H9 (cell line): ENCODE data around the gene KLHL5. TPM values are rescaled to one million over a fixed set of nuclear protein-coding genes. Genes with fewer than 3 reads are reported as not detected.

Experiments
- DNase-seq: peaks from one replicate; pipeline ENCODE4 v3.0.0-alpha.2; 2017
- H2AFZ ChIP-seq: one replicate; pipeline ENCODE4 v1.6.1; 2013; ENCODE audit warnings: mild to moderate bottlenecking, low read length, control low read depth, moderate library complexity
- H2AK5ac ChIP-seq: 2 replicates; pipeline ENCODE4 v1.6.1; 2013; ENCODE audit warnings: low read length, control low read depth, mixed read lengths; ENCODE audit not compliant: insufficient read length
- H2BK120ac ChIP-seq: one replicate; pipeline ENCODE4 v1.6.1; 2013; ENCODE audit warnings: low read depth, mild to moderate bottlenecking, low read length, control low read depth, inconsistent platforms; ENCODE audit not compliant: poor library complexity, severe bottlenecking
- H2BK12ac ChIP-seq: 2 replicates; pipeline ENCODE4 v1.6.1; 2013; ENCODE audit warnings: low read length, control low read depth, mixed read lengths, low read depth; ENCODE audit not compliant: insufficient read length
- H2BK15ac ChIP-seq: 2 replicates; pipeline ENCODE4 v1.6.1; 2013; ENCODE audit warnings: low read depth, low read length, control low read depth
- H2BK20ac ChIP-seq: one replicate; pipeline ENCODE4 v1.6.1; 2013; ENCODE audit warnings: low read depth, mild to moderate bottlenecking, low read length, control low read depth, inconsistent platforms; ENCODE audit not compliant: poor library complexity, severe bottlenecking
- H2BK5ac ChIP-seq: 2 replicates; pipeline ENCODE4 v1.6.1; 2013; ENCODE audit warnings: low read length, control low read depth, mixed read lengths; ENCODE audit not compliant: insufficient read length
- H3K14ac ChIP-seq: 2 replicates; pipeline ENCODE4 v1.6.1; 2013; ENCODE audit warnings: low read length, control low read depth; ENCODE audit not compliant: insufficient read depth
- H3K18ac ChIP-seq: 2 replicates; pipeline ENCODE4 v1.6.1; 2013; ENCODE audit warnings: low read depth, mild to moderate bottlenecking, mixed read lengths, low read length, control low read depth; ENCODE audit not compliant: insufficient read length
- H3K23ac ChIP-seq: 2 replicates; pipeline ENCODE4 v1.6.1; 2013; ENCODE audit warnings: low read length, control low read depth, mixed read lengths, low read depth; ENCODE audit not compliant: insufficient read length
- H3K23me2 ChIP-seq: 2 replicates; pipeline ENCODE4 v1.6.1; 2013; ENCODE audit warnings: low read depth, mild to moderate bottlenecking, mixed read lengths, low read length, control low read depth; ENCODE audit not compliant: insufficient read length, poor library complexity, severe bottlenecking
- H3K27ac ChIP-seq: 2 replicates; pipeline ENCODE4 v1.5.1; 2013; ENCODE audit warnings: low read length, control low read depth, mixed read lengths, low read depth; ENCODE audit not compliant: insufficient read length
- H3K27me3 ChIP-seq: 2 replicates; pipeline ENCODE4 v1.6.1; 2013; ENCODE audit warnings: low read length, control low read depth, inconsistent platforms; ENCODE audit not compliant: insufficient read depth
- H3K4ac ChIP-seq: 2 replicates; pipeline ENCODE4 v1.6.1; 2013; ENCODE audit warnings: low read depth, mild to moderate bottlenecking, control low read depth, inconsistent platforms, low read length, moderate library complexity
- H3K4me1 ChIP-seq: 2 replicates; pipeline ENCODE4 v1.6.1; 2013; ENCODE audit warnings: low read length, control low read depth, inconsistent platforms; ENCODE audit not compliant: insufficient read depth
- H3K4me2 ChIP-seq: 2 replicates; pipeline ENCODE4 v1.6.1; 2013; ENCODE audit warnings: low read length, control low read depth, mixed read lengths; ENCODE audit not compliant: insufficient read length, insufficient read depth
- H3K56ac ChIP-seq: 2 replicates; pipeline ENCODE4 v1.6.1; 2013; ENCODE audit warnings: low read depth, mild to moderate bottlenecking, mixed read lengths, low read length, control low read depth; ENCODE audit not compliant: insufficient read length
- H3K79me1 ChIP-seq: 2 replicates; pipeline ENCODE4 v1.6.1; 2013; ENCODE audit warnings: low read depth, mild to moderate bottlenecking, moderate library complexity, low read length, control low read depth, inconsistent platforms; ENCODE audit not compliant: insufficient read depth, poor library complexity, severe bottlenecking
- H3K79me2 ChIP-seq: 2 replicates; pipeline ENCODE4 v1.6.1; 2013; ENCODE audit warnings: low read length, control low read depth, inconsistent platforms; ENCODE audit not compliant: insufficient read depth
- H3K9ac ChIP-seq: 2 replicates; pipeline ENCODE4 v1.6.1; 2013; ENCODE audit warnings: low read length, control low read depth, mixed read lengths; ENCODE audit not compliant: insufficient read length; ENCODE audit errors: extremely low read depth
- H3K9me3 ChIP-seq: one replicate; pipeline ENCODE4 v1.6.1; 2013; ENCODE audit warnings: low read depth, low read length, inconsistent platforms; ENCODE audit not compliant: control insufficient read depth
- H3T11ph ChIP-seq: one replicate; pipeline ENCODE4 v1.6.1; 2013; ENCODE audit warnings: mild to moderate bottlenecking, low read length, control low read depth, inconsistent platforms
- H4K20me1 ChIP-seq: one replicate; pipeline ENCODE4 v1.6.1; 2013; ENCODE audit not compliant: control insufficient read depth, insufficient read length, insufficient read depth
- H4K5ac ChIP-seq: 2 replicates; pipeline ENCODE4 v1.6.1; 2013; ENCODE audit warnings: low read depth, mild to moderate bottlenecking, mixed read lengths, low read length, control low read depth; ENCODE audit not compliant: insufficient read length
- H4K8ac ChIP-seq: replicated peaks from 2 replicates; pipeline ENCODE4 v1.6.1; 2013; ENCODE audit warnings: low read length, control low read depth, mixed read lengths, low read depth; ENCODE audit not compliant: insufficient read length
- H4K91ac ChIP-seq: 2 replicates; pipeline ENCODE4 v1.6.1; 2013; ENCODE audit warnings: low read depth, mild to moderate bottlenecking, moderate library complexity, mixed read lengths, low read length, control low read depth; ENCODE audit not compliant: insufficient read length
- H3K27ac Mint-ChIP-seq, 3 experiments: 2 replicates in 2 of 3; 3 replicates in 1 of 3; pipeline ENCODE4 v1.8.0; 2020 to 2021; ENCODE audit warnings: mixed read lengths in 3 of 3, mild to moderate bottlenecking in 1 of 3, moderate library complexity in 1 of 3
- H3K27me3 Mint-ChIP-seq: 2 replicates; pipeline ENCODE4 v1.8.0; 2021; ENCODE audit warnings: low read depth, mild to moderate bottlenecking, moderate library complexity, mixed read lengths
- H3K36me3 Mint-ChIP-seq, 3 experiments: 2 replicates in 2 of 3; 3 replicates in 1 of 3; pipeline ENCODE4 v1.8.0; 2020 to 2021; ENCODE audit warnings: low read depth in 3 of 3, mixed read lengths in 3 of 3; ENCODE audit not compliant: insufficient read depth in 1 of 3
- H3K4me1 Mint-ChIP-seq, 2 experiments: 2 replicates each; pipeline ENCODE4 v1.8.0; 2020; ENCODE audit warnings: mixed read lengths in 2 of 2
- H3K4me3 Mint-ChIP-seq, 2 experiments: 2 replicates in 1 of 2; 3 replicates in 1 of 2; pipeline ENCODE4 v1.8.0; 2020 to 2021; ENCODE audit warnings: mild to moderate bottlenecking in 2 of 2, mixed read lengths in 2 of 2, moderate library complexity in 1 of 2
- H3K9me3 Mint-ChIP-seq, 2 experiments: 2 replicates in 1 of 2; 3 replicates in 1 of 2; pipeline ENCODE4 v1.8.0; 2020; ENCODE audit warnings: mild to moderate bottlenecking in 2 of 2, mixed read lengths in 2 of 2, moderate library complexity in 1 of 2
- CTCF ChIP-seq: fragments of 200-600 bp; sonication (generic); conservative IDR thresholded peaks from 3 replicates; pipeline ENCODE4 v1.8.0; 2021; ENCODE audit warnings: antibody characterized with exemption, mild to moderate bottlenecking
- total RNA-seq: library from RNA; stranded (reverse); gene quantifications from 2 replicates; pipeline ENCODE4 v1.2.1, GENCODE V29; 2021

KLHL5 gene
- total RNA-seq, 1 experiment from 2014 or later = 16.8 TPM

DNA sequence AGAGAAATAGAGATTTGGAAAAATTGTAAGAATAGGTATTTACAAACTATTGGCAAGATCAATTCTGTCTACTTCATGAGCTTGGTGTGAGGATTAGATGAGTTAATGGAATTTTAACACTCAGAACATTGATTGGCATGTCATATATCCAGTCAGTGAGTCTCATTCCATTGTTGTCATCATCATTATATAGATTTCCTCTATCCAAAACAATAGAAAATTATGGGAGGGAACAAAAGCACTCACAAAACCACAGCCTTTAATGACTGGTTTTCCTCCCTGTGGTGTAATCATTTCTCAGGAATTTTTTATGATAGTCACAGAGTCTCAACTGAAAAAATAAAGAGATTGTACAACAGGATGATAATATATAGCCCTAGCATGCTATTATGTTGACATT, 21.1 kb downstream of the KLHL5 start:
- Histone ChIP-seq H3K9me3 (no peaks in the 10 kb centered on the region), H2BK12ac (no peak overlapping the region), H3K9ac (no peak overlapping the region), H3K4ac (no peak overlapping the region), H3K18ac (no peak overlapping the region), H2BK120ac (no peak overlapping the region), H3K27ac (no peak overlapping the region), H4K8ac (no peak overlapping the region), H2AK5ac (no peak overlapping the region), H3K14ac (no peak overlapping the region), H3K79me2 (no peaks in the 10 kb centered on the region), H2BK5ac (no peak overlapping the region), H2BK15ac (no peak overlapping the region), H3K4me2 (no peak overlapping the region), H2AFZ (no peak overlapping the region), H3K56ac (no peak overlapping the region), H4K91ac (no peak overlapping the region), H3K79me1 (no peaks in the 10 kb centered on the region), H3K4me1 (no peaks in the 10 kb centered on the region), H4K5ac (no peak overlapping the region), H3K23ac (no peak overlapping the region), H4K20me1 (no peaks in the 10 kb centered on the region), H2BK20ac (no peak overlapping the region), H3K23me2 (no peaks in the 10 kb centered on the region), H3K27me3 (no peaks in the 10 kb centered on the region), H3T11ph (no peak overlapping the region)
- H3K27me3 Mint-ChIP-seq = no peaks in the 10 kb centered on the region
- no peaks in the 10 kb centered on the region for H3K9me3 Mint-ChIP-seq
- DNase-seq = no peak
- no peak for TF ChIP-seq CTCF
- no peaks in the 10 kb centered on the region for H3K36me3 Mint-ChIP-seq
- peaks cover 0 to 3% of the 10 kb centered on the region in 2 experiments; a peak in 2 of 4 replicates for H3K4me1 Mint-ChIP-seq
- H3K27ac Mint-ChIP-seq = no peak overlapping the region
- H3K4me3 Mint-ChIP-seq = no peak overlapping the region
